HepG2 (cell line): ENCODE results near the gene KCNIP4. TPM values are rescaled to one million over a fixed set of nuclear protein-coding genes. Genes with fewer than 3 reads are reported as not detected.

Source experiments
- ATAC-seq: fragments of 200-7000 bp; cut with Tn5 transposase; 3 replicates; pipeline ENCODE4 v1.9.1; 2020; ENCODE audit warnings: mild to moderate bottlenecking, moderate library complexity
- BruUV-seq: library from RNA; stranded (reverse); fragments of 400-500 nt; replicated peaks from 2 replicates; lab custom pipeline; 2021; lab: Mats Ljungman, UMichigan
- CTCF ChIA-PET: fragments of 300-600 bp; formaldehyde crosslinking; extraction: SDS; loops from one replicate; lab custom pipeline; 2021; ENCODE audit warnings: low total read pairs, inconsistent platforms, low intra/inter-chr PET ratio; lab: Yijun Ruan, JAX
- POLR2A ChIA-PET: fragments of 350-600 bp; sonication (Branson Sonifier 250); formaldehyde crosslinking; loops from one replicate; lab custom pipeline; 2020; ENCODE audit warnings: antibody characterized with exemption, inconsistent platforms; lab: Yijun Ruan, JAX
- DNase-seq: peaks from one replicate; pipeline ENCODE4 v3.0.0-alpha.2; 2015; ENCODE audit warnings: low spot score
- FAIRE-seq: peaks from 3 replicates; lab custom pipeline; 2011; peaks lifted over from hg19 to GRCh38; lab: Jason Lieb, UNC
- H2AFZ ChIP-seq: one replicate; pipeline ENCODE4 v1.6.1; 2011; ENCODE audit warnings: low read length, inconsistent platforms
- H3K27ac ChIP-seq: fragments of 300-600 bp; 3 replicates; pipeline ENCODE4 v1.8.0; 2011; ENCODE audit warnings: mixed run types, mild to moderate bottlenecking, mixed read lengths, low read length, inconsistent platforms; ENCODE audit not compliant: insufficient read depth; ENCODE audit errors: extremely low read length
- H3K27me3 ChIP-seq, 2 experiments: fragments of 200-600 bp in 1 of 2; 2 replicates in 1 of 2; 3 replicates in 1 of 2; pipeline versions ENCODE4 v1.6.0 to v1.8.0; 2011; ENCODE audit warnings: low read length in 2 of 2, mild to moderate bottlenecking in 2 of 2, moderate library complexity in 2 of 2, inconsistent platforms in 1 of 2; ENCODE audit not compliant: insufficient read depth in 2 of 2, control insufficient read depth in 1 of 2
- H3K36me3 ChIP-seq, 2 experiments: fragments of 200-600 bp in 1 of 2; replicated peaks in 1 of 2; 2 replicates in 1 of 2; 3 replicates in 1 of 2; pipeline versions ENCODE4 v1.5.1 to v1.8.0; 2011; ENCODE audit warnings: low read length in 2 of 2, inconsistent platforms in 1 of 2; ENCODE audit not compliant: insufficient read depth in 2 of 2, control insufficient read depth in 1 of 2
- H3K4me1 ChIP-seq: 2 replicates; pipeline ENCODE4 v1.5.1; 2012; ENCODE audit warnings: low read length, inconsistent platforms; ENCODE audit not compliant: insufficient read depth
- H3K4me2 ChIP-seq: 2 replicates; pipeline ENCODE4 v1.6.0; 2011; ENCODE audit warnings: low read depth, low read length, inconsistent platforms
- H3K4me3 ChIP-seq, 3 experiments: fragments of 200-600 bp in 1 of 3; sonication (generic), shearing (Covaris generic) in 1 of 3; replicated peaks in 1 of 3; 2 replicates each; pipeline ENCODE4 v1.5.1; 2011 to 2016; ENCODE audit warnings: low read length in 3 of 3, inconsistent platforms in 2 of 3, low read depth in 2 of 3, mild to moderate bottlenecking in 2 of 3, control low read depth in 1 of 3, mixed read lengths in 1 of 3; ENCODE audit not compliant: insufficient read depth in 1 of 3
- H3K79me2 ChIP-seq: one replicate; pipeline ENCODE4 v1.6.1; 2011; ENCODE audit warnings: low read length, inconsistent platforms; ENCODE audit not compliant: insufficient read depth
- H3K9ac ChIP-seq: 2 replicates; pipeline ENCODE4 v1.6.0; 2011; ENCODE audit warnings: mild to moderate bottlenecking, low read depth, low read length, inconsistent platforms; ENCODE audit not compliant: insufficient read depth
- H3K9me3 ChIP-seq: 2 replicates; pipeline ENCODE4 v1.5.1; 2012; ENCODE audit warnings: mild to moderate bottlenecking, low read length
- H4K20me1 ChIP-seq: 2 replicates; pipeline ENCODE4 v1.6.0; 2011; ENCODE audit warnings: inconsistent platforms, mild to moderate bottlenecking, low read length, moderate library complexity; ENCODE audit not compliant: insufficient read depth
- CCDC6 ChIP-seq: sonication (generic); formaldehyde crosslinking; IDR thresholded peaks from 2 replicates; pipeline ENCODE4 v1.8.1; 2022; ENCODE audit warnings: mild to moderate bottlenecking, missing genetic modification reagents, moderate library complexity
- GABPA ChIP-seq, 2 experiments: IDR thresholded peaks; 2 replicates each; pipeline ENCODE4 v1.6.1; 2011 to 2016; ENCODE audit warnings: low read depth in 2 of 2, low read length in 1 of 2, missing biosample characterization in 1 of 2, missing genetic modification characterization in 1 of 2
- GZF1 ChIP-seq: sonication (generic); formaldehyde crosslinking; IDR thresholded peaks from 2 replicates; pipeline ENCODE4 v1.5.1; 2020; ENCODE audit warnings: mild to moderate bottlenecking, missing genetic modification reagents
- KLF9 ChIP-seq: IDR thresholded peaks from 2 replicates; pipeline ENCODE4 v1.6.1; 2016; ENCODE audit warnings: low read depth
- SMC3 ChIP-seq: IDR thresholded peaks from 2 replicates; pipeline ENCODE4 v1.6.1; 2011; ENCODE audit warnings: low read length, improper control_type of control experiment
- TP53 ChIP-seq: sonication (generic); formaldehyde crosslinking; conservative IDR thresholded peaks from 2 replicates; pipeline ENCODE4 v1.4.0; 2020; ENCODE audit warnings: missing genetic modification reagents
- ZBTB33 ChIP-seq: sonication (generic); formaldehyde crosslinking; IDR thresholded peaks from 2 replicates; pipeline ENCODE4 v1.4.0; 2020; ENCODE audit warnings: missing genetic modification reagents
- ZFP82 ChIP-seq: sonication (generic); formaldehyde crosslinking; IDR thresholded peaks from 2 replicates; pipeline ENCODE4 v1.5.1; 2020; ENCODE audit warnings: mild to moderate bottlenecking, missing genetic modification reagents, borderline replicate concordance
- ZMYM3 ChIP-seq: sonication (generic); formaldehyde crosslinking; IDR thresholded peaks from 2 replicates; pipeline ENCODE4 v1.5.1; 2020; ENCODE audit warnings: mild to moderate bottlenecking, missing genetic modification reagents
- ZNF510 ChIP-seq: sonication (generic); formaldehyde crosslinking; IDR thresholded peaks from 2 replicates; pipeline ENCODE4 v1.4.0; 2020; ENCODE audit warnings: low read depth, mild to moderate bottlenecking, missing genetic modification reagents
- ZNF816 ChIP-seq: sonication (generic); formaldehyde crosslinking; IDR thresholded peaks from 2 replicates; pipeline ENCODE4 v1.8.0; 2022; ENCODE audit warnings: missing genetic modification reagents, mild to moderate bottlenecking, borderline replicate concordance
- WGBS: methylation state at CpG from one replicate; pipeline ENCODE4 v1.1.6; 2017; ENCODE audit warnings: low lambda C conversion rate; 5-methylcytosine and 5-hydroxymethylcytosine counted together
- in situ Hi-C: cut with HindIII; loops from 2 replicates; pipeline ENCODE4 v1.10.0; 2017; ENCODE audit warnings: low pct_unique_long_range_greater_than_20kb; ENCODE audit not compliant: extremely low pct_ligation_motif_present
- intact Hi-C: fragments of 100-400 bp; cut with micrococcal nuclease; formaldehyde crosslinking; loops from one replicate; pipeline ENCODE4 v1.10.0; 2022; ENCODE audit not compliant: unreplicated experiment
- polyA plus RNA-seq, 8 experiments: library from polyadenylated mRNA; depleted of rRNA in 3 of 8; stranded (reverse) in 7 of 8; unstranded in 1 of 8; fragments of >200 nt; fragmentation: Illumina TruSeq in 4 of 8; extraction: Trizol in 4 of 8; gene quantifications; 2 replicates each; pipeline versions ENCODE4 v1.2.1 to v1.2.3, GENCODE V29; 2011 to 2016; ENCODE audit warnings: low read depth in 4 of 8, missing spikeins in 1 of 8, mixed read lengths in 1 of 8; ENCODE audit not compliant: insufficient read depth in 1 of 8
- total RNA-seq, 5 experiments: library from RNA; depleted of rRNA; stranded (reverse); fragments of >200 nt; fragmentation: Illumina TruSeq; extraction: Trizol; gene quantifications; 2 replicates each; pipeline ENCODE4 v1.2.3, GENCODE V29; 2016; ENCODE audit warnings: low read depth in 1 of 5
- TF ChIP-seq, protein P1 (sequence below): sonication (generic); formaldehyde crosslinking; IDR thresholded peaks from 2 replicates; pipeline ENCODE4 v1.8.0; 2023; ENCODE audit warnings: mild to moderate bottlenecking, missing genetic modification reagents
- TF ChIP-seq, protein P2 (sequence below): IDR thresholded peaks from 2 replicates; pipeline ENCODE4 v1.6.1; 2012; ENCODE audit warnings: low read length, improper control_type of control experiment

Gene KCNIP4
- total and polyA plus RNA-seq, 2 of the 13 experiments (the other 11 are each of a cell fraction or from before 2014, with no cell fraction given): 0.09 TPM; not detected in 1

GRCh38 chr4:21387683-21388082 is 560.9 kb downstream of the KCNIP4 start:
- Histone ChIP-seq H3K36me3 (no peaks in the 10 kb centered on the region), H3K27me3 (no peaks in the 10 kb centered on the region), H2AFZ (no peak overlapping the region), H3K4me1 (no peaks in the 10 kb centered on the region), H3K79me2 (no peaks in the 10 kb centered on the region), H3K9me3 (peaks cover 15% of the 10 kb centered on the region), H4K20me1 (no peaks in the 10 kb centered on the region), H3K4me2 (no peak overlapping the region), H3K27ac (no peak overlapping the region), H3K9ac (no peak overlapping the region), H3K4me3 (no peak overlapping the region)
- ATAC-seq: no peak
- DNase-seq: no peak
- POLR2A ChIA-PET: no interaction called here
- TF ChIP-seq GABPA (IDR thresholded peaks at IDR 0.05; ENCODE audit: low read depth, low read length): no peak
- TF ChIP-seq GABPA (CRISPR knock-in tag; IDR thresholded peaks at IDR 0.05; ENCODE audit: low read depth): no peak
- TF ChIP-seq, protein P1, sequence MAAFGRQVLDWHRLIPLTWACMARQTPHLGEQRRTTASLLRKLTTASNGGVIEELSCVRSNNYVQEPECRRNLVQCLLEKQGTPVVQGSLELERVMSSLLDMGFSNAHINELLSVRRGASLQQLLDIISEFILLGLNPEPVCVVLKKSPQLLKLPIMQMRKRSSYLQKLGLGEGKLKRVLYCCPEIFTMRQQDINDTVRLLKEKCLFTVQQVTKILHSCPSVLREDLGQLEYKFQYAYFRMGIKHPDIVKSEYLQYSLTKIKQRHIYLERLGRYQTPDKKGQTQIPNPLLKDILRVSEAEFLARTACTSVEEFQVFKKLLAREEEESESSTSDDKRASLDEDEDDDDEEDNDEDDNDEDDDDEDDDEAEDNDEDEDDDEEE (CRISPR knock-in tag): no peak
- TF ChIP-seq ZMYM3: no peak
- TF ChIP-seq KLF9 (CRISPR knock-in tag): no peak
- no peak for TF ChIP-seq GZF1
- TF ChIP-seq ZNF816 (CRISPR knock-in tag): no peak
- no peak for TF ChIP-seq ZFP82 (CRISPR knock-in tag)
- no peak for FAIRE-seq
- 3% methylated on average over 4 of the region's 4 CpGs for WGBS
- in situ Hi-C loops: no loop called here
- intact Hi-C loops: no loop called here
- BruUV-seq: no TSS peak
- CTCF ChIA-PET: no interaction called here

DNA sequence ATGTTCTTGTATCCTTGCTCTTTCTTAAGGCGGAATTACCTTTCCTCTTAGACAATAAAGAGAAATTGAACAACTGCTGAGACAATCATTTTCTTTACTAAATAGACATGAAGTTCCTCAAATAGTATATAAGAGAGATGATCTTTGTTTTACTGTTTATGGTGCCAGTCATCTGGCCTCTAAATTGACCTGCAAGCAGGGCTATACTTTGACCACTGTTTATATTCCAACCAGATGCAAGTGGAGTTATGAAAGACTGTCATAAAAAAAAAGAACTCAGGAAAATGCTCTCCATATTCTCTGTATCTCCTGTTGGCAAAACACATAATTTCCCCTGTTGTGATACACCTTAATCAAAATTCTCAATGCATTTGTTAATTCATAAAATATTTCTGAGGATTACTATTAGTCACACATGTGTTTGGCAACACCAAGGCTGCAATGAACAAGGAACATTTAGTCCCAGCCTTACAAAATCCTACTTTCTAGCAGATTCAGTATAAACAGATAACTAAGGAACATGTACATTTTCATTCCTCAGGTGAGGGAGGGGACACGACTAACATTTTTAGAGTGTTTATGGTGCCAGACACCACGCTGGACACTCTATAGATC is 562.3 kb downstream of the KCNIP4 start:
- Histone ChIP-seq H3K4me2 (no peak overlapping the region), H3K9me3 (peaks cover 26% of the 10 kb centered on the region), H3K27ac (no peak overlapping the region), H2AFZ (no peak overlapping the region), H4K20me1 (no peaks in the 10 kb centered on the region), H3K9ac (no peak overlapping the region), H3K4me1 (no peaks in the 10 kb centered on the region), H3K4me3 (no peak overlapping the region), H3K36me3 (no peaks in the 10 kb centered on the region), H3K27me3 (no peaks in the 10 kb centered on the region), H3K79me2 (no peaks in the 10 kb centered on the region)
- POLR2A ChIA-PET: no interaction called here
- no TSS peak for BruUV-seq
- DNase-seq: no peak
- 5% methylated on average over 3 of the region's 3 CpGs for WGBS
- no peak for ATAC-seq
- in situ Hi-C loops: no loop called here
- CTCF ChIA-PET: no interaction called here
- intact Hi-C loops: no loop called here
- FAIRE-seq: no peak
- TF ChIP-seq ZNF510 (CRISPR knock-in tag) (no peak), TP53 (CRISPR knock-in tag) (no peak), CCDC6 (CRISPR knock-in tag) (no peak), ZBTB33 (CRISPR knock-in tag) (no peak), SMC3 (no peak)
- TF ChIP-seq, protein P2, sequence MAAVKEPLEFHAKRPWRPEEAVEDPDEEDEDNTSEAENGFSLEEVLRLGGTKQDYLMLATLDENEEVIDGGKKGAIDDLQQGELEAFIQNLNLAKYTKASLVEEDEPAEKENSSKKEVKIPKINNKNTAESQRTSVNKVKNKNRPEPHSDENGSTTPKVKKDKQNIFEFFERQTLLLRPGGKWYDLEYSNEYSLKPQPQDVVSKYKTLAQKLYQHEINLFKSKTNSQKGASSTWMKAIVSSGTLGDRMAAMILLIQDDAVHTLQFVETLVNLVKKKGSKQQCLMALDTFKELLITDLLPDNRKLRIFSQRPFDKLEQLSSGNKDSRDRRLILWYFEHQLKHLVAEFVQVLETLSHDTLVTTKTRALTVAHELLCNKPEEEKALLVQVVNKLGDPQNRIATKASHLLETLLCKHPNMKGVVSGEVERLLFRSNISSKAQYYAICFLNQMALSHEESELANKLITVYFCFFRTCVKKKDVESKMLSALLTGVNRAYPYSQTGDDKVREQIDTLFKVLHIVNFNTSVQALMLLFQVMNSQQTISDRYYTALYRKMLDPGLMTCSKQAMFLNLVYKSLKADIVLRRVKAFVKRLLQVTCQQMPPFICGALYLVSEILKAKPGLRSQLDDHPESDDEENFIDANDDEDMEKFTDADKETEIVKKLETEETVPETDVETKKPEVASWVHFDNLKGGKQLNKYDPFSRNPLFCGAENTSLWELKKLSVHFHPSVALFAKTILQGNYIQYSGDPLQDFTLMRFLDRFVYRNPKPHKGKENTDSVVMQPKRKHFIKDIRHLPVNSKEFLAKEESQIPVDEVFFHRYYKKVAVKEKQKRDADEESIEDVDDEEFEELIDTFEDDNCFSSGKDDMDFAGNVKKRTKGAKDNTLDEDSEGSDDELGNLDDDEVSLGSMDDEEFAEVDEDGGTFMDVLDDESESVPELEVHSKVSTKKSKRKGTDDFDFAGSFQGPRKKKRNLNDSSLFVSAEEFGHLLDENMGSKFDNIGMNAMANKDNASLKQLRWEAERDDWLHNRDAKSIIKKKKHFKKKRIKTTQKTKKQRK: no peak
